GM12872 (cell line): ENCODE results near the gene SF3B6.

Source experiments
- CTCF ChIP-seq: IDR thresholded peaks from 3 replicates; pipeline ENCODE4 v1.5.1; 2011; ENCODE audit warnings: low read depth, mild to moderate bottlenecking, low read length, moderate library complexity; ENCODE audit not compliant: insufficient read depth

The SF3B6 gene

GRCh38 chr2:24104906-24105305 lies 28.8 kb upstream of the SF3B6 start:
- no peak for TF ChIP-seq CTCF

DNA sequence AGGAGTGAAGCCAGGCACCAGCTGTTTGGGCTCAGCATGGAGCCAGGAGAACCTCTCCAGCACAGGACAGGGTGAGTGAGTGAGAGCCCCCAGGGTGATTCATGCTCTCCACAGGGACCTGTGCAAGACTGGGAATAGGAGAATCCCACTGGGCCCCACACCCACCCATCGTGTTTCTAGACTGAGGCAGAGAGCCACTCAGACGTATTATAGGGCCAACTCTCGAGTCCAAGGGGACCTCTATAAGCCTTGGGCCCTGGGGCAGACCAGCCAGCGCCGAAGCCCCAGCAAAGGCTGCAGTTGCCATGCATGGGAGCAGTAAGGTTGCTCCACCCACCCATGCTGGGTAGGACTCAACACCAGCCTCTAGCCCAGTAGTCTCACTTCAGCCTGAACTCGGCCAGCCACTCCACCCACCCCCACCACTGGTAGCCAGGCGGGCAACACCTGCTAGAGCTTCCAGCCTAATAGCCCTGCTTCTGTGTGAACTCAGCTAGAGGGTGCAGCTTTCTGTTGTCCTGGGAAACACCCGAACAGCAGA lies 28.1 kb upstream of the SF3B6 start:
- TF ChIP-seq CTCF = no peak

DNA sequence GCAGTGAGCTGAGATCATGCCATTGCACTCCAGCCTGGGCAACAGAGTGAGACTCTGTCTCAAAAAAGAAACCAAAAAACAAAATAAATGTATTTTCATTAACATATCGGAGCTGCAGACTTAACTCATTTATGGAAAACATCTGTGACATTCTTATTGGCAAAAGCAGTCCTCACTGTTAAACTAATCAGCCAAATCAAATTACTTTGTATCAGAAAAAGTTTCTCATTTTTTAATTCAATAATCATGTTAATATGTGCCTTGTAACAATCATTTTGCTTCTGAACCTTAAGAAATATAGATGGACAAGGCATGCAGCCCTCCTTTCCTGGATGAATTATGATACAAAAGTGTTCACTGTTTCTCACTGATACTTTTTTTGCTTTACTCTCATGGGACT lies 26.6 kb upstream of the SF3B6 start:
- no peak for TF ChIP-seq CTCF

DNA sequence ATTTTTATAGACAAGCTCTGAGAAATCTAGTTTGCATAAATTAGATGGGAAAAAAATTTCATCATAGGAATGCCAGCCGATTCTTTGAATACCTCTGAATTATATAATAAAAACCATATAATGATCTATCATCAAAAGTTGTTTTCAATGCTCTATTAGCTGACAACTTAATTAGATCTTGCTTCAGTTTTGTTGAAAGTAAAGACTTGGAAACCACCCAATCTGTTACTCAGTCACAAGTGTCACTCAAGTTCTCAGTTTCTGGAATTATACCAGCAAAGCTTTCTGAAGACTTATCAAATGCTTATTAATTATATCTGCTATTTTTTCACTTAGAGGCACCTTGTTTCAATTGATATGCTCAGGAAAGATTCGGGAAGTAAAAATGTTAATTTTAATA lies 25.9 kb upstream of the SF3B6 start:
- TF ChIP-seq CTCF = no peak

- no peak for TF ChIP-seq CTCF
These were observed 12.8 kb upstream of the SF3B6 start for GRCh38 chr2:24088821-24089359.

DNA sequence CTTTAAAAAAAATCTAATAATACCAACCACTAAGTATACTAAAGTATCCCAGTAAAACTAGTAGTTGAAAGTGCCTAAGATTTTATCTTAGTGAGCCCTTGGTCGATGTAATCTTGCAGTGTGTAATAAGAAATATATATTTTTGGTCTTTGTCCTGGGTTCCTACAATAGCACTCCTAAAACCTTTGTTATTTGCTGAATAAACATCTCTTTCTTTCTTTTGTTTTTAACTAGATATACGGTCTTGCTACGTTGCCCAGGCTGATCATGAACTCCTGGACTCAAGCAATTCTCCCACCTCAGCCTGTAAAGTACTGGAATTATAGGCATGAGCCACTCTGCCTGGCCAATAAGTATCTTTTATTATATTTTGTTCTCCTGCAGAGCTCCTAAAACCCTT lies 10.9 kb upstream of the SF3B6 start:
- no peak for TF ChIP-seq CTCF

GRCh38 chr2:24086241-24086640 lies 10.1 kb upstream of the SF3B6 start:
- TF ChIP-seq CTCF = no peak
